ENCODE results near the gene FRY.

Gene FRY

DNA sequence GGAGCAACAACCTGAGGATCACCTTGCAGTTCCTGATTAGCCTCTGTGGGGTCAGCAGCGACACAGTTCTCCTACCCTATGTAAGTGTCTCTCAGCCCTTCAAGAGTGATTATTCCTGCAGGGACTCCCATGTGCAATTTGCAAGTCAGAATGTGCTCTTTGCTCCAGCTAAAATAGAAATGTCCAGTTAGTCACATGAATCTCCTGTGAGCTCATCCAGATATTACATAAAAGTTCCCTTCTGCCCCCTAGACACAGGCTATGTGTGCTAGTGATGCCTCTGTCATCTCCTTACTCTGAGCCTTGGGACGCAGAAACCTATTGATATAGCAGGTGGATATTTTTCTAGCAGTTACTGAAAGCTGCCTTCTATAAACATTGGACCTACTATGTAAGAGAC is 178.1 kb downstream of the FRY start:
- Mint-ChIP-seq H3K4me1 (no peaks in the 10 kb centered on the region), H3K4me3 (no peak overlapping the region), H3K9me3 (no peaks in the 10 kb centered on the region), H3K27ac (no peak overlapping the region), H3K27me3 (no peaks in the 10 kb centered on the region), H3K36me3 (no peaks in the 10 kb centered on the region)
- no peak for DNase-seq
- CTCF ChIA-PET, result no interaction called here

DNA sequence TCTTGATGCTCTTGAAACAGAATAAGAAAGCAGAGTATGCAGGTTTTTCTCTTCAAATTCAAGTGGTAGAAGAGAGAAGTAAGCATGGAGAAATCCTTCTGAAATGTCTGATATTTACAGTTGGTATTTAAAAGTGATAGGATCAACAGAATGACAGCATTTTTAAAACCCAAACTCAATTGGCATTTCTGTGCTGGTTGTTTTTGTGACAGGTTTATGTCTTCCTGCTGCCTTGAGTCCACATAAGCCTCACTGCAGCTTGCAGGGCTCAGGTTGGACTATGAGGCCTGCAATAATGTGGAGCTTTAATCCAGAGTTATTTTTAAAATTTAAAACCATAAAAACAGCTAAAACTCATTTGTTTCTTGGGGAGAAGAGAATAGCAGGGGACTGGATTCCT is 178.5 kb downstream of the FRY start:
- Mint-ChIP-seq H3K27ac (no peak overlapping the region), H3K36me3 (no peaks in the 10 kb centered on the region), H3K27me3 (no peaks in the 10 kb centered on the region), H3K4me3 (no peak overlapping the region), H3K4me1 (no peaks in the 10 kb centered on the region), H3K9me3 (no peaks in the 10 kb centered on the region)
- no peak for DNase-seq
- CTCF ChIA-PET, result no interaction called here

DNA sequence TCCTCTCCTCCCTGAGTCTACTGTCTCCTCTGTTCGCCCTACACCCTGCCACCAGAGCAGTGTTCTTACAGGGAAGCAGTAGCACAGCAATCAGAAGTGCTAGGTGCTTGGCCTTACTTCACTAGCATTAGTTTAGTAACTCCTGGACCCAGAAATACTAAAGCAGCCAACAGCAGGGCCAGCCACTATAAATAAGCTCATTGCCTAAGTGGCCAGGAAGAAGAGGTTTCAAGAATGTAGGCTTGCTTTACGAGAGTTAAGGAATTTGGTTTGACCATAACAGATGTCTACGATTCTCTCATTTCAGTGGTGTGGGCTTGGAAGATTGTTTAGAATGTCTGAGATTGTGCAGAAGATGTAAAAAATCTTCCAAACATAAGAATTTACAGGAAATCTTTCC is 180.2 kb downstream of the FRY start:
- Mint-ChIP-seq H3K36me3 (no peaks in the 10 kb centered on the region), H3K4me1 (no peaks in the 10 kb centered on the region), H3K27ac (no peak overlapping the region), H3K4me3 (no peak overlapping the region), H3K27me3 (no peaks in the 10 kb centered on the region), H3K9me3 (no peaks in the 10 kb centered on the region)
- CTCF ChIA-PET, result no interaction called here
- DNase-seq, result no peak

DNA sequence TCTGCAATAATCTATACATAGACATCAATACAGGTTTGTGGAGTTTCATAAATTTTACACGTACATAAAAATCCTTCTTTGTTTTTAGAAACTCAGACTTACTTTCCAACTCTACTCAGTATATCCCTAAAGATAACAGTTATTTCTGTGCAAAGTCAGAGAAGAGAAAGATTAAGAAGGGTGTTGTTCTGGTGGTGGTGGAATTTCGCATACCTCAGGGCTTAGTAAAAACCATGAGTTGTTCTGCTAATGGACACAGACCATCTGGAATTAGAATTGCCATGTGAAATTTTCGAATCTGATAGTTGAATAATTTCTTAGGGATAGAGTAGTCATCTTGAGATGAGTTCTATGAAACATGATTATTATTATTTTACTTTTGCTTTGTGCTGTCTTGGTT is 180.8 kb downstream of the FRY start:
- CTCF ChIA-PET, result no interaction called here
- Mint-ChIP-seq H3K27me3 (no peaks in the 10 kb centered on the region), H3K27ac (no peak overlapping the region), H3K9me3 (no peaks in the 10 kb centered on the region), H3K4me3 (no peak overlapping the region), H3K4me1 (no peaks in the 10 kb centered on the region), H3K36me3 (no peaks in the 10 kb centered on the region)
- no peak for DNase-seq

DNA sequence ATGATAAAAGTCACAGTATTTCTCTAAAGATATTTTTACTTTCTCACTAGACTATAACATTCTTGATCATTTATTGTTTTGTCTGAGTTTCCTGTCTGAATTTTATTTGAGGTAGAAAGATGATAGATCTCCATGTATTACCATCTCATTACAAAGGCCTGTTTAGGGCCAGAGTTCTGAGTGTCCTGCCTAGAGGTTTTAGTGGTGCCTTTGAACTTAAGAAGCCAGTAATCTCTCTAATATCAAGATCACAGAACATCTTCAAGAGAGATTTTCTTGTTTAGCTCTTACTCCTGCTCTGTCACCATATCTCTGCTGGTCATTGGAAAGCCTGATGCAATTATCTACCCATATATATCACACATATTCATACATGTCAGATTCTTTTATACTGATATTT is 182.1 kb downstream of the FRY start:
- DNase-seq, result no peak
- H3K36me3 Mint-ChIP-seq, result peaks cover 2% of the 10 kb centered on the region
- H3K27me3 Mint-ChIP-seq, result no peaks in the 10 kb centered on the region
- CTCF ChIA-PET, result no interaction called here
- no peak overlapping the region for H3K4me3 Mint-ChIP-seq
- H3K4me1 Mint-ChIP-seq, result no peaks in the 10 kb centered on the region
- H3K27ac Mint-ChIP-seq, result no peak overlapping the region
- H3K9me3 Mint-ChIP-seq, result no peaks in the 10 kb centered on the region

DNA sequence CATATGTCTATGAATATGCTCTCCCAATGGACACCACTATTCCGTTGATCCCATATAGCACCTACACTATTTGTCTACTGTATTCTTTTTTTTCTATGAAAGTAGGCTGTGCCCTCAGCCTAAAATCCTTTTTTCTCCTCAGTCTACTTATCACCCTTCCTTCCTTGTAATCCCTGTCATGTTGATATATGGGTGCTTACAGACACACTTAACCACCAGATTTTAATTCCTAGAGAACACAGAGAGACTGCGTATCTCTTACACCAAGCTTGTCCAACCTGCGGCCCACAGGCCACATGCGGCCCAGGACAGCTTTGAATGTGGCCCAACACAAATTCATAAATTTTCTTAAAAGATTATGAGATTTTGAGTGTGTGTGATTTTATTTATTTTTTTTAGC is 182.5 kb downstream of the FRY start:
- no peak overlapping the region for H3K4me3 Mint-ChIP-seq
- DNase-seq, result no peak
- H3K36me3 Mint-ChIP-seq, result peaks cover 2% of the 10 kb centered on the region
- no peaks in the 10 kb centered on the region for H3K9me3 Mint-ChIP-seq
- CTCF ChIA-PET, result no interaction called here
- no peaks in the 10 kb centered on the region for H3K4me1 Mint-ChIP-seq
- no peaks in the 10 kb centered on the region for H3K27me3 Mint-ChIP-seq
- H3K27ac Mint-ChIP-seq, result no peak overlapping the region

DNA sequence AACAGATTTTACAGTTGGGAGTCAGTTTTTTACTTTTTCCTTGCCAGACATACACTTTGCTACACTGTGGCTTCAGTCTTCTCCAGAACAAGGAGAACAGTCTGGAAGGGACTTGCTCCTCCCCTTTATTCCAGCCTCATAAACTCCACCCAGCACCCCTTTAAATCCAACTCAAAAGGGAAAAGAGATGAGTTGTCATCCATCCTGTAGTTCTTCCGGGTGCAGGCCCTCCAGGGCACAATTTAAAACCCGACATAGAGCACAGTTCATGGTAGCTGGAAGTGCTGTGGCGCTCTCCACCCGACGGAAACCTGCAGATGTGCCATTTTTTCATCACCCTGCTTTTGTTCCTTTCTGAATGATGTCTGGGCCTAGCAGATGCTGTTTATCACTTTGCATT is 184.7 kb downstream of the FRY start:
- no peak overlapping the region for H3K27ac Mint-ChIP-seq
- no peaks in the 10 kb centered on the region for H3K9me3 Mint-ChIP-seq
- CTCF ChIA-PET, result no interaction called here
- no peaks in the 10 kb centered on the region for H3K27me3 Mint-ChIP-seq
- no peak overlapping the region for H3K4me3 Mint-ChIP-seq
- H3K4me1 Mint-ChIP-seq, result no peaks in the 10 kb centered on the region
- H3K36me3 Mint-ChIP-seq, result peaks cover 2% of the 10 kb centered on the region
- DNase-seq, result no peak

DNA sequence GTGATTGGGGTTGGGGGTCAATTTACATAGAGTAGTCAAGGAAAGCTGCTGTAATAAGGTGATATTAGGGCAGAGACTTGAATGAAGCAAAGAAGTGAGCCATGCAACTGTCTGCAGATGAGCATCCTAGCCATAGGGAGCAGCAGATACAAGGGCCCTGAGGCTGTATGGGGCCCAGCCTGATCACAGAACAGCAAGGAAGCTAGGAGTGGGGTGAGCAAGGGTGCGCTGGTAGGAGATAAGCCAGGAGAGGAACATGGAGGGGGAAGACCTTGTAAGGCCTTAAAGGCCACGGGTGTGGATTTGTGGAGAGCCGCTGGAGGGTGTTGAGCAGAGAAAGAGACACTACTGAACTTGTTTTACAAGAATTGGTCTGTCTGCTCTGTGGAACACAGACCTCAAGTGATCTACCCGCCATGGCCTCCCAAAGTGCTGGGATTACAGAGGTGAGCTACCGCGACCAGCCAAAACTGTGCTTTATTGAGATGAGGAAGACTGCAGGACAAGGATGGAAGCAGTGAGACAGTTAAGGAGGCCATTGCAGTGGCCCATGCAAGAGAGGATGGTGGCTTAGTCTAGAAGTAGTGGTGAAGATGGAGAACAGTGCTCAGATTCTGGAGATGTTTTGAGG is 190.6 kb downstream of the FRY start:
- CTCF ChIA-PET, result no interaction called here
- no peak overlapping the region for H3K27ac Mint-ChIP-seq

DNA sequence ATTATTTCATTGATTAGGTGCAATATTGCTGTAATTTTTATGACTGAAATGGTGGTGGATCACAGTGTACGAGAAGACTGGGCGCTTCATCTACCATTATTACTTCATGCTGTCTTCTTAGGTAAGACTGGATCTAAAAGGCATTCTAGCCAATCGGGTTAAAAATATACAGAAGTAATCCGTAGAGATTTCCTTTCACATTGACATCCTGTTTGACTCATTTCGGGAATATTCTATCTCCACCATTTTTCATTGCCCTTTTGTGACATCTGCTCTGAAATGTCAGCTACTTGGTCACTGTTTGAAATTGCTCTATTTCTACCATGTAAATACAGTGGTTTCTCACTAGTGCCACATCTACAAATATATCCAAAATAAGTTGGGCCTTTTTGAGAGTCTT is 193.3 kb downstream of the FRY start:
- Mint-ChIP-seq H3K4me1 (no peaks in the 10 kb centered on the region), H3K27ac (no peak overlapping the region), H3K4me3 (no peak overlapping the region), H3K27me3 (no peaks in the 10 kb centered on the region), H3K36me3 (peaks cover 1% of the 10 kb centered on the region), H3K9me3 (no peaks in the 10 kb centered on the region)
- CTCF ChIA-PET, result interaction anchor here (1.0 kb wide), 1 partner anchor 10 kb away, joined by 3 read pairs; no protein-coding TSS in a partner anchor
- DNase-seq, result no peak

More for the DNA sequence above, 190.6 kb downstream of the FRY start:
- no peaks in the 10 kb centered on the region for H3K4me1 Mint-ChIP-seq
- peaks cover 2% of the 10 kb centered on the region for H3K36me3 Mint-ChIP-seq
- H3K4me3 Mint-ChIP-seq, result no peak overlapping the region
- no peak for DNase-seq
- no peaks in the 10 kb centered on the region for H3K27me3 Mint-ChIP-seq
- H3K9me3 Mint-ChIP-seq, result no peaks in the 10 kb centered on the region

DNA sequence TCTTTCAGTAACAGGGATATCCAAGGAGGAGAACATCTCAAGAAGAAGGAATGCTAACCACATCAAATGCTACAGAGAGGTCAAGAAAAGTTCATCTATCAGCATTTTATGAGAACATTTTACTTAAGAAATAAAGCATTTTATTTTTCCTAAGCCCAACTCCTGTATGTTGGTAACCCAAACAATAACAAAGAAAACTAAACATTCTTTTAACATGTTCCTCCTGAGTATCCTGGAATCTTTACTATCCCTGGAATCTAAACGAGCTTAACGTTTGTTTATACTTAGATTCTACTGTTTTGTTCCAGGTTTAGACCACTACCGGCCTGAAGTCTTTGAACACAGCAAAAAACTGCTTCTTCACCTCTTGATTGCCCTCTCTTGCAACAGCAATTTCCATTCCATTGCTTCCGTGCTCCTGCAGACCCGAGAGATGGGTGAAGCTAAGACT is 193.9 kb downstream of the FRY start:
- peaks cover 1% of the 10 kb centered on the region for H3K36me3 Mint-ChIP-seq
- DNase-seq, result no peak
- CTCF ChIA-PET, result interaction anchor here (1.0 kb wide), 1 partner anchor 9 kb away, joined by 3 read pairs; no protein-coding TSS in a partner anchor
- no peak overlapping the region for H3K27ac Mint-ChIP-seq
- no peaks in the 10 kb centered on the region for H3K4me1 Mint-ChIP-seq
- no peaks in the 10 kb centered on the region for H3K27me3 Mint-ChIP-seq
- no peak overlapping the region for H3K4me3 Mint-ChIP-seq
- no peaks in the 10 kb centered on the region for H3K9me3 Mint-ChIP-seq

DNA sequence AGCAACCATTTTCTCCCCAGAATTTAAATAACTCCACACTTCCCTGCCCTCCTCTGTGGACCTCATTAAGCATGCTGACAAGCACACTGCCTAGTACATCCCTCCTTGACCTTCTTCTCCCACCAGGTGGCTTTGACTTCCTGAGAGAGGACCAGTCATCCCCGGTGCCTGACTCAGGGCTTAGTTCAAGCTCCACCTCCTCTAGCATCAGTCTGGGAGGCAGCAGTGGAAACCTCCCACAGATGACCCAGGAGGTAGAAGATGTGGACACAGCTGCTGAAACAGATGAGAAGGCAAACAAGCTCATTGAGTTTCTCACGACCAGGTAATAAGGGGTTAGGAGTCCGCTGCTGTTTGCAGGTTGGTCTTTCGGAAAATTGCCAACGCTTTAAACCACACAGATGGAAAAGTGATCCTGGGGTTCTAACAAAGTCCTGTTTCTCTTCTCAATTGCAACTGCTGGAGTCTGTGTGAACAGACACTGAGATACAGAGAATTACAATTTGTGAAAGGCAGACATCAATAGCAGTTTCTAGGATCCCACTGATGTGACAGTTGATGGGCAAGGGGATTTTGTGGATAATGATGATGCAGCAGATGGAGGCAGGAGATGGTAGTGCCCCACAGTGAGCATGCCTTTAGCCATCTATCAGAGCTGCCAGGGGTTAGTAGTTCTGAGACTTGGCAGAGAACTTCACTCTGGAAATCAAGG is 196.9 kb downstream of the FRY start:
- H3K36me3 Mint-ChIP-seq, result peaks cover 1% of the 10 kb centered on the region
- no peaks in the 10 kb centered on the region for H3K9me3 Mint-ChIP-seq
- no peak overlapping the region for H3K4me3 Mint-ChIP-seq
- no peak overlapping the region for H3K27ac Mint-ChIP-seq
- DNase-seq, result no peak
- CTCF ChIA-PET, result interaction anchor here (1.2 kb wide), 1 partner anchor 19 kb away, joined by 3 read pairs; no protein-coding TSS in a partner anchor
- peaks cover 3% of the 10 kb centered on the region for H3K27me3 Mint-ChIP-seq
- H3K4me1 Mint-ChIP-seq, result no peaks in the 10 kb centered on the region

DNA sequence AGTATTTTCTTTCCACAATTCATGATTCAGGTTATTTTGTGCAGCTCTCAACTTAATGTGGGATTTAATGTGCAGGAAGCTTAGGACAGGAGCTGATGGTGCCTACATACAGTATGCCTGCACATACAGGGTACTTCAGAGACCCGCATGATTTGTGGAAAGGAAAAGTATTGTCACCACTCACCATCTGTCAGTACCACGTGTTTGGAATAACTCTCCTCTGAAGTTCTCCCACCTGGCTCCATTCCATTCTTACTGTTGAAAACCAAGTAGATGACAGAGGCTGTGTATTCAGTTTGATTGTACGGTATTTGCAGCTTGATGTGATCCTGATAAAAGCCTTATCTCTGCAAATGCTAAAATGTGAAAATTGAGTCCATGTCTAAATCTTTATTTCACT is 197.9 kb downstream of the FRY start:
- Mint-ChIP-seq H3K27me3 (peaks cover 3% of the 10 kb centered on the region), H3K4me1 (no peaks in the 10 kb centered on the region), H3K27ac (no peak overlapping the region), H3K36me3 (peaks cover 1% of the 10 kb centered on the region), H3K4me3 (no peak overlapping the region), H3K9me3 (no peaks in the 10 kb centered on the region)
- CTCF ChIA-PET, result interaction anchor here (0.7 to 1.2 kb wide), 2 partner anchors 18 to 23 kb away, joined by 3 read pairs; no protein-coding TSS in a partner anchor
- DNase-seq, result no peak

DNA sequence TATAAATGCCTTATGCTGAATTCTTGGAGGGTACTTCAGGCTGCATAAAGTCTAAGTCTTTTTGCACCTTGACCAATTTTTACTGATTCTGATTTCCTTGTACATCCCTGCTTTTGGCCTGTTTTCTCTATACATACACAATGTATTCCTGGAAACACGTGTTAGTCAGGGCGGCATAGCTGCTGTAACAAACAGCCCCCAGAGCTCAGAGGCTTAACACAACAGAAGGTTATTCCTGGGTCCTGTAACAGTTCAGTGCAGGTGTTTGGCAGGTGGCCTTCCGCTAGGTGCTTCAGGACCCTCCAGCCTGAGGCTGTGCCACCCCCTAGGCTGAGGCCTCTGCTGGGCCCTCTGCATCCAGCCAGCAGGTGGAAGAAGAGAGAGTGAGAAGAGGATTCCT is 200.7 kb downstream of the FRY start:
- Mint-ChIP-seq H3K36me3 (peaks cover 1% of the 10 kb centered on the region), H3K4me1 (peaks cover 4% of the 10 kb centered on the region), H3K27ac (no peak overlapping the region), H3K27me3 (peaks cover 3% of the 10 kb centered on the region), H3K9me3 (no peaks in the 10 kb centered on the region), H3K4me3 (no peak overlapping the region)
- no peak for DNase-seq
- CTCF ChIA-PET, result no interaction called here

DNA sequence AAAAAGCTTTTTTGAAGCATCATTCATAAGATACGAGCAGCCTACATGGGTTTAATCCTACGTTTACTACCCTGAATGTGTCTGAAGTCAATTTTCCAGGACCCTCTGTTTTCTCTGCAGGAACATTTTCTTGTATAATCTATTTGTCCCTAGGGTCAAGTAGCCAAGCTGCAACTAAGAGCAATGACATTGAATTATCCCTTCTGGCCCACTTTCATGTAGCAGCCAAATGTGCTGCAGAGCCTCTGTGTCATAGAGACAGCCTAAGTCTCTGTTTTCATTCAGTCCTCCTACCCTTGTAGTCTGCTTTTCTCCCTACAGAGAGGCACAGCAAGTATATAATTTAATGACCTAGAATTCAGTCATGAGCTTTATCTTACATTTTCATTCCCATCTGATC is 201.5 kb downstream of the FRY start:
- no peak overlapping the region for H3K4me3 Mint-ChIP-seq
- peaks cover 1% of the 10 kb centered on the region for H3K36me3 Mint-ChIP-seq
- H3K27ac Mint-ChIP-seq, result no peak overlapping the region
- no peaks in the 10 kb centered on the region for H3K9me3 Mint-ChIP-seq
- CTCF ChIA-PET, result no interaction called here
- DNase-seq, result no peak
- H3K27me3 Mint-ChIP-seq, result peaks cover 3% of the 10 kb centered on the region
- H3K4me1 Mint-ChIP-seq, result peaks cover 4% of the 10 kb centered on the region

DNA sequence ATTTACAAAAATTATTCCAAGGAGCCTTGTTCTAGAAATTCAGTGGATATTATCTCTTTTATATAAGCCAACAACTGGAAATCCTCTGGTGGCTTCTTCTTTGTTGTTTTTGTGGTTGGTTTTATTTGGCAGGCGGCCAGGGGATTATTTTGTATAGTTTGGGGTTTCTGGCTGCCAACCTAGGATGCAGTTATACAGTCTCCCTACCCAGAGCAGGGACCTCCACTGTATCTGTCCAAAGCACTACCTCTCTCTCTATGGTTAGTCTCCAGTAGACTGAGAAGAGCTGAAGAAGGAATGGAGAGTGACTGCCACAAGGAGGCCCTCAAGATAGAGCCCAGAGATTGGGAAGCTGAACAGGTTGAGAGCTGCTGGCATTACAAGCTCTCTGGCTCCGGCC is 203.3 kb downstream of the FRY start:
- no peaks in the 10 kb centered on the region for H3K9me3 Mint-ChIP-seq
- no peak overlapping the region for H3K27ac Mint-ChIP-seq
- DNase-seq, result no peak
- no peak overlapping the region for H3K4me3 Mint-ChIP-seq
- H3K36me3 Mint-ChIP-seq, result no peaks in the 10 kb centered on the region
- CTCF ChIA-PET, result interaction anchor here (1.1 kb wide), 1 partner anchor 9 kb away, joined by 3 read pairs; no protein-coding TSS in a partner anchor
- peaks cover 3% of the 10 kb centered on the region for H3K27me3 Mint-ChIP-seq
- H3K4me1 Mint-ChIP-seq, result peaks cover 4% of the 10 kb centered on the region

All from activated naive CD4-positive, alpha-beta T cell treated with anti-CD3 and anti-CD28 coated beads, Interleukin-2, amount 10 ng/mL, durations not matched to agents 7 days and 5 days (primary cell).